NCI-H510A treated with DMSO at 0.1 percent for 48 hours (cell line): ENCODE measurements around the gene BMF.
A peak's percentile ranks its signal among the peaks of the same experiment; 100 is the strongest.
"Not testable (repeated sequence)": the region's sequence is repeated elsewhere in the genome, so short reads cannot be mapped to it uniquely, and the experiment has no call there.

ENCODE experiments used
- DNase-seq: peaks from one replicate; lab custom pipeline; 2025; lab: John Stamatoyannopoulos, UW

BMF gene

GRCh38 chr15:40087991-40088928 lies 20.4 kb downstream of the BMF start:
- no peak for DNase-seq

GRCh38 chr15:40087068-40087810 lies 21.4 kb downstream of the BMF start:
- DNase-seq, result no peak

- DNase-seq, result no peak
These were observed 23.4 kb downstream of the BMF start for GRCh38 chr15:40085266-40085665.

GRCh38 chr15:40084650-40085049 lies 24.0 kb downstream of the BMF start:
- DNase-seq, result no peak

- no peak for DNase-seq
These were observed 26.3 kb downstream of the BMF start for GRCh38 chr15:40082195-40082883.

GRCh38 chr15:40081691-40082194 lies 26.9 kb downstream of the BMF start:
- peak; percentile 13 for DNase-seq

- DNase-seq, result no peak
These were observed 27.8 kb downstream of the BMF start for GRCh38 chr15:40080847-40081246.

- DNase-seq, result no peak
These were observed 28.6 kb downstream of the BMF start for GRCh38 chr15:40080104-40080503.

GRCh38 chr15:40079456-40079855 lies 29.2 kb downstream of the BMF start:
- DNase-seq, result no peak

- no peak for DNase-seq
These were observed 33.2 kb downstream of the BMF start for GRCh38 chr15:40075298-40076044.

- not testable (repeated sequence) for DNase-seq
These were observed 34.0 kb downstream of the BMF start for GRCh38 chr15:40074656-40075055.

GRCh38 chr15:40073716-40074490 lies 34.8 kb downstream of the BMF start:
- not testable (repeated sequence) for DNase-seq

- no peak for DNase-seq
These were observed 36.3 kb downstream of the BMF start for GRCh38 chr15:40072216-40072990.

- DNase-seq, result no peak
These were observed 38.0 kb downstream of the BMF start for GRCh38 chr15:40070608-40071218.

- DNase-seq, result no peak
These were observed 38.5 kb downstream of the BMF start for GRCh38 chr15:40070166-40070557.

- peak; percentile 91 for DNase-seq
These were observed 39.2 kb downstream of the BMF start for GRCh38 chr15:40069178-40070165.

- no peak for DNase-seq
These were observed 40.6 kb downstream of the BMF start for GRCh38 chr15:40067921-40068624.

- DNase-seq, result no peak
These were observed 42.1 kb downstream of the BMF start for GRCh38 chr15:40066589-40066988.
